ENCODE results near the gene HNRNPC. TPM values are rescaled to one million over a fixed set of nuclear protein-coding genes. Genes with fewer than 3 reads are reported as not detected.
"Not testable (repeated sequence)": the region's sequence is repeated elsewhere in the genome, so short reads cannot be mapped to it uniquely, and the experiment has no call there.

HNRNPC gene
- total and polyA plus RNA-seq, 2 of the 8 experiments (the other 6 are each of a cell fraction or from before 2014, with no cell fraction given), result 781 to 1,207 TPM

- TF ChIP-seq CBX8 (IDR thresholded peaks at IDR 0.05; ENCODE audit: borderline replicate concordance, low read depth, low read length), result no peak
- no peak for TF ChIP-seq SP2 (IDR thresholded peaks at IDR 0.05; ENCODE audit: low read length)
- no peak for TF ChIP-seq EP300 (IDR thresholded peaks at IDR 0.05; ENCODE audit: borderline replicate concordance in 1 of 2, low read depth in 2 of 2, low read length in 2 of 2)
- TF ChIP-seq BACH1 (IDR thresholded peaks at IDR 0.05; ENCODE audit: low read length), result no peak
- TF ChIP-seq POLR2A (IDR thresholded peaks at IDR 0.05; ENCODE audit: control extremely low read depth in 1 of 2, low read depth in 2 of 2, low read length in 2 of 2), result no peak
Observed at GRCh38 chr14:21287168-21287567, 17.9 kb upstream of the HNRNPC start (continued).

GRCh38 chr14:21286516-21286915, 17.3 kb upstream of the HNRNPC start:
- H4K91ac ChIP-seq (replicated peaks; ENCODE audit: insufficient read length, low read length); H2BK12ac ChIP-seq (ENCODE audit: low read depth, low read length); H3K79me2 ChIP-seq (ENCODE audit: control insufficient read depth in 1 of 2, insufficient read depth in 2 of 2, low read length in 2 of 2); H4K8ac ChIP-seq (ENCODE audit: extremely low read depth, insufficient read depth, low read length); H2AFZ ChIP-seq (ENCODE audit: low read length); H3K23ac ChIP-seq (ENCODE audit: insufficient read length); FAIRE-seq; H2BK15ac ChIP-seq (ENCODE audit: low read length); H3K4me2 ChIP-seq (ENCODE audit: insufficient read depth in 1 of 2, low read depth in 2 of 2, low read length in 2 of 2); H3K4ac ChIP-seq (replicated peaks; ENCODE audit: insufficient read length, low read depth, low read length); H3K14ac ChIP-seq (ENCODE audit: insufficient read length); H2AK5ac ChIP-seq (ENCODE audit: low read depth, low read length); H2BK120ac ChIP-seq (replicated peaks; ENCODE audit: low read depth, low read length); DNase-seq (ENCODE audit: low read depth in 1 of 2, low spot score in 2 of 2); H3K18ac ChIP-seq (ENCODE audit: extremely low read depth, low read length); H3K27me3 ChIP-seq (replicated peaks in 1 of 4; ENCODE audit: control insufficient read depth in 3 of 4, extremely low read depth in 1 of 4, insufficient read depth in 3 of 4, low read length in 3 of 4); H4K5ac ChIP-seq (ENCODE audit: insufficient read length, low read depth, low read length); H3K9me3 ChIP-seq (ENCODE audit: insufficient read depth in 2 of 2, low read depth in 1 of 2, low read length in 1 of 2); H3K56ac ChIP-seq (replicated peaks; ENCODE audit: insufficient read length, low read depth, low read length); H2BK20ac ChIP-seq (ENCODE audit: low read length); H3K36me3 ChIP-seq (ENCODE audit: control insufficient read depth in 2 of 4, insufficient read depth in 4 of 4, low read length in 3 of 4); H3K4me1 ChIP-seq (replicated peaks in 1 of 4; ENCODE audit: control insufficient read depth in 3 of 4, insufficient read depth in 4 of 4, low read length in 3 of 4); H3K23me2 ChIP-seq (ENCODE audit: low read depth, low read length); H3K27ac ChIP-seq (ENCODE audit: low read depth, low read length); H3K79me1 ChIP-seq (ENCODE audit: low read depth, low read length); H3K9ac ChIP-seq (replicated peaks in 1 of 4; ENCODE audit: extremely low read depth in 1 of 4, low read depth in 3 of 4, low read length in 3 of 4); H3K4me3 ChIP-seq (ENCODE audit: extremely low read depth in 1 of 4, insufficient read depth in 2 of 4, low read depth in 3 of 4, low read length in 4 of 4); H4K20me1 ChIP-seq (replicated peaks in 1 of 2; ENCODE audit: control insufficient read depth in 1 of 2, insufficient read depth in 2 of 2, low read length in 2 of 2); H2BK5ac ChIP-seq (ENCODE audit: low read depth, low read length): not testable (repeated sequence)
- POLR2A ChIA-PET (ENCODE audit: partially characterized antibody), result interaction anchor here (9.1 kb wide), 1 partner anchor 23 kb away, joined by 90 read pairs; no protein-coding TSS in a partner anchor
- WGBS, 2 experiments (ENCODE audit: extremely low coverage in 1 of 2, insufficient coverage in 1 of 2, insufficient read length in 1 of 2, insufficient replicate concordance in 2 of 2, low coverage in 1 of 2, low lambda C conversion rate in 2 of 2, missing lambda C conversion rate in 1 of 2), result 81% methylated on average over 2 of the region's 2 CpGs; no CpG with 5 or more reads in 1 of the 2 experiments
- CTCF ChIA-PET (ENCODE audit: partially characterized antibody), result interaction anchor here (1.8 kb wide), 1 partner anchor 22 kb away, joined by 4 read pairs; no protein-coding TSS in a partner anchor

Measured in H1 (cell line).